HL-60 (cell line): Measurements from ENCODE around the gene DLG1.

Source experiments
- DNase-seq, 2 experiments: peaks; one replicate each; pipeline ENCODE4 v3.0.0-alpha.2; 2010 to 2020; ENCODE audit warnings: low read depth in 1 of 2, low spot score in 1 of 2
- H3K27ac ChIP-seq: fragments of 250-450 bp; sonication (Bioruptor Pico); replicated peaks from 2 replicates; pipeline ENCODE4 v1.5.1; 2020; ENCODE audit warnings: mild to moderate bottlenecking, moderate library complexity
- H3K27me3 ChIP-seq: fragments of 250-450 bp; sonication (Bioruptor Pico); 2 replicates; pipeline ENCODE4 v1.5.1; 2021; ENCODE audit warnings: mild to moderate bottlenecking, moderate library complexity; ENCODE audit not compliant: insufficient read depth, poor library complexity, severe bottlenecking
- H3K4me3 ChIP-seq: replicated peaks from 2 replicates; pipeline ENCODE4 v1.5.1; 2011; ENCODE audit warnings: mild to moderate bottlenecking, control low read depth, low read length; ENCODE audit not compliant: insufficient read depth
- CTCF ChIP-seq: IDR thresholded peaks from one replicate; pipeline ENCODE4 v1.5.1; 2011; ENCODE audit warnings: low read length, control low read depth, inconsistent platforms; ENCODE audit not compliant: insufficient read depth
- GABPA ChIP-seq: IDR thresholded peaks from 2 replicates; pipeline ENCODE4 v1.6.1; 2012; ENCODE audit warnings: low read depth
- POLR2AphosphoS5 ChIP-seq: IDR thresholded peaks from 2 replicates; pipeline ENCODE4 v1.6.1; 2012; ENCODE audit warnings: low read depth
- REST ChIP-seq: IDR thresholded peaks from 2 replicates; pipeline ENCODE4 v1.6.1; 2012; ENCODE audit warnings: low read depth; ENCODE audit not compliant: insufficient replicate concordance
- SPI1 ChIP-seq: IDR thresholded peaks from 2 replicates; pipeline ENCODE4 v1.6.1; 2012; ENCODE audit warnings: low read depth, mild to moderate bottlenecking, borderline replicate concordance

The DLG1 gene

GRCh38 chr3:197136744-197137143 lies 161.7 kb downstream of the DLG1 start:
- H3K27me3 ChIP-seq = no peaks in the 10 kb centered on the region
- H3K4me3 ChIP-seq = no peak overlapping the region
- TF ChIP-seq REST (no peak), SPI1 (no peak), GABPA (no peak), POLR2AphosphoS5 (no peak), CTCF (no peak)
- no peak for DNase-seq
- H3K27ac ChIP-seq = no peak overlapping the region

- H3K27me3 ChIP-seq = no peaks in the 10 kb centered on the region
- H3K4me3 ChIP-seq = no peak overlapping the region
- DNase-seq = no peak
- H3K27ac ChIP-seq = no peak overlapping the region
- no peak for TF ChIP-seq POLR2AphosphoS5
- no peak for TF ChIP-seq REST
- no peak for TF ChIP-seq GABPA
- no peak for TF ChIP-seq SPI1
- TF ChIP-seq CTCF = no peak
Measured at GRCh38 chr3:197135212-197135611, 163.2 kb downstream of the DLG1 start.

- no peak for DNase-seq
- TF ChIP-seq CTCF = no peak
- no peak for TF ChIP-seq POLR2AphosphoS5
- no peak for TF ChIP-seq REST
- no peak for TF ChIP-seq SPI1
- TF ChIP-seq GABPA = no peak
- Histone ChIP-seq H3K4me3 (no peak overlapping the region), H3K27me3 (no peaks in the 10 kb centered on the region), H3K27ac (no peak overlapping the region)
Measured at GRCh38 chr3:197132916-197133530, 165.4 kb downstream of the DLG1 start.
